Liver (tissue), 9 donors: ENCODE measurements around the gene MYCBPAP. TPM values are rescaled to one million over a fixed set of nuclear protein-coding genes. Genes with fewer than 3 reads are reported as not detected.

Source experiments
- DNase-seq: peaks from one replicate; pipeline ENCODE4 v3.0.0-alpha.2; 2017; ENCODE audit warnings: low spot score
- H3K27ac ChIP-seq, 2 donors: one replicate each; pipeline ENCODE4 v1.7.0; 2013; ENCODE audit warnings: inconsistent platforms in 2 of 2, low read length in 2 of 2, control low read depth in 1 of 2, low read depth in 1 of 2, mild to moderate bottlenecking in 1 of 2
- H3K27me3 ChIP-seq, 4 donors: one replicate each; pipeline versions ENCODE4 v1.6.1 to v1.7.0; 2013; ENCODE audit warnings: low read length in 3 of 4, inconsistent platforms in 1 of 4, mild to moderate bottlenecking in 1 of 4, moderate library complexity in 1 of 4; ENCODE audit not compliant: control insufficient read depth in 4 of 4, insufficient read depth in 4 of 4
- H3K36me3 ChIP-seq, 4 donors: one replicate each; pipeline versions ENCODE4 v1.6.1 to v1.7.0; 2013; ENCODE audit warnings: low read length in 3 of 4, mild to moderate bottlenecking in 3 of 4, low read depth in 1 of 4, moderate library complexity in 1 of 4; ENCODE audit not compliant: control insufficient read depth in 4 of 4, insufficient read depth in 3 of 4
- H3K4me1 ChIP-seq, 4 donors: one replicate each; pipeline versions ENCODE4 v1.6.1 to v1.7.0; 2013; ENCODE audit warnings: low read length in 3 of 4, mild to moderate bottlenecking in 3 of 4, moderate library complexity in 1 of 4; ENCODE audit not compliant: control insufficient read depth in 4 of 4, insufficient read depth in 4 of 4
- H3K4me3 ChIP-seq, 3 donors: one replicate each; pipeline versions ENCODE4 v1.6.1 to v1.7.0; 2013; ENCODE audit warnings: low read length in 3 of 3, control low read depth in 1 of 3, low read depth in 1 of 3, mild to moderate bottlenecking in 1 of 3
- H3K9ac ChIP-seq, 2 donors: one replicate each; pipeline ENCODE4 v1.7.0; 2013; ENCODE audit warnings: low read length in 2 of 2, mild to moderate bottlenecking in 2 of 2, moderate library complexity in 2 of 2, control low read depth in 1 of 2, low read depth in 1 of 2
- H3K9me3 ChIP-seq, 4 donors: one replicate each; pipeline versions ENCODE4 v1.6.1 to v1.7.0; 2013; ENCODE audit warnings: low read length in 3 of 4; ENCODE audit not compliant: control insufficient read depth in 4 of 4
- EGR1 ChIP-seq, 2 donors: IDR thresholded peaks; 2 replicates each; pipeline ENCODE4 v1.6.1; 2016 to 2018; ENCODE audit warnings: antibody characterized with exemption in 2 of 2, low read depth in 2 of 2
- GABPA ChIP-seq, 2 donors: IDR thresholded peaks in 1 of 2; conservative IDR thresholded peaks in 1 of 2; 2 replicates each; pipeline ENCODE4 v1.6.1; 2016; ENCODE audit warnings: antibody characterized with exemption in 2 of 2, mild to moderate bottlenecking in 1 of 2, moderate library complexity in 1 of 2
- HNF4G ChIP-seq: IDR thresholded peaks from 2 replicates; pipeline ENCODE4 v1.6.1; 2016; ENCODE audit warnings: antibody characterized with exemption
- JUND ChIP-seq, 2 donors: IDR thresholded peaks; 2 replicates each; pipeline ENCODE4 v1.6.1; 2016; ENCODE audit warnings: antibody characterized with exemption in 2 of 2
- RAD21 ChIP-seq, 2 donors: IDR thresholded peaks; 2 replicates each; pipeline ENCODE4 v1.6.1; 2016; ENCODE audit warnings: antibody characterized with exemption in 2 of 2, mild to moderate bottlenecking in 2 of 2
- RXRA ChIP-seq, 2 donors: IDR thresholded peaks; 2 replicates each; pipeline ENCODE4 v1.6.1; 2017 to 2018; ENCODE audit warnings: antibody characterized with exemption in 2 of 2, mild to moderate bottlenecking in 1 of 2
- SP1 ChIP-seq: IDR thresholded peaks from 2 replicates; pipeline ENCODE4 v1.6.1; 2018; ENCODE audit warnings: antibody characterized with exemption, mild to moderate bottlenecking
- TAF1 ChIP-seq: conservative IDR thresholded peaks from 2 replicates; pipeline ENCODE4 v1.6.1; 2016; ENCODE audit warnings: antibody characterized with exemption, mild to moderate bottlenecking
- YY1 ChIP-seq: IDR thresholded peaks from 2 replicates; pipeline ENCODE4 v1.6.1; 2016; ENCODE audit warnings: antibody characterized with exemption, mild to moderate bottlenecking
- WGBS: extraction: QIAGEN DNeasy Blood & Tissue Kit; methylation state at CpG from one replicate; pipeline ENCODE4 v1.1.7; 2013; 5-methylcytosine and 5-hydroxymethylcytosine counted together
- polyA plus RNA-seq, 2 donors: library from polyadenylated mRNA; stranded (reverse) in 1 of 2; unstranded in 1 of 2; fragments of 200-250 nt in 1 of 2; fragments of >200 nt in 1 of 2; fragmentation: Nextera tagmentation in 1 of 2; extraction: Ambion mirVana in 1 of 2; gene quantifications; one replicate each; pipeline versions ENCODE4 v1.2.1 to v1.2.3, GENCODE V29; 2013 to 2015
- total RNA-seq, 2 donors: library from RNA; depleted of rRNA; stranded (reverse); fragments of >200 nt; gene quantifications; one replicate each; pipeline ENCODE4 v1.2.3, GENCODE V29; 2014
- TF ChIP-seq, protein P1 (sequence below): IDR thresholded peaks from 2 replicates; pipeline ENCODE4 v1.6.1; 2016; ENCODE audit warnings: antibody characterized with exemption, mild to moderate bottlenecking
- TF ChIP-seq, protein P2 (sequence below): IDR thresholded peaks from 2 replicates; pipeline ENCODE4 v1.6.1; 2016; ENCODE audit warnings: antibody characterized with exemption
- TF ChIP-seq, protein P3 (sequence below): IDR thresholded peaks from 2 replicates; pipeline ENCODE4 v1.6.1; 2016; ENCODE audit warnings: antibody characterized with exemption
- donor health status: healthy.
- donor health status: healthy.
- donor health status: healthy.
- donor health status: healthy.
- donor health status: healthy.

MYCBPAP gene
- total and polyA plus RNA-seq, 4 donors: 0.23 to 0.25 TPM; not detected in 2

DNA sequence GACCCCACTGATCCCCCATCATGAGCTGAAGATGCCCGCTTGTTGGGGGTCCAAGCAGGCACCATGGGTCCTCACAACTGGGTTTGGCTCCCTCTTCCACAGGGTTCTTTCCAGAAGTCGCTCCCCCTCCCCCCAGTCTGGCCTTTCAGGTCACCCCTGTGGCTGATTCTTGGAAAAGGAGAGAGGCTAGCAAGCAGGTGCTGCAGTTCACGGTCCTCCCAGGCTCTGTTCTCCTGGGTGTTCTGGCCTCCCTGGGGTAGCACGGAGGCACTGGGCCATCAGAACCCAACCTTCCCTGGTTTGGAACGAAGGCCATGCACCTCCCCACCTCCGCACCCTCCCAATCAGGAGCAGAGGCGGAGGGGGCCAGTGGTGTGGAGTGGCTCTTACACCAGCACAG lies 71.2 kb downstream of the MYCBPAP start (continued):
- TF ChIP-seq, protein P1, sequence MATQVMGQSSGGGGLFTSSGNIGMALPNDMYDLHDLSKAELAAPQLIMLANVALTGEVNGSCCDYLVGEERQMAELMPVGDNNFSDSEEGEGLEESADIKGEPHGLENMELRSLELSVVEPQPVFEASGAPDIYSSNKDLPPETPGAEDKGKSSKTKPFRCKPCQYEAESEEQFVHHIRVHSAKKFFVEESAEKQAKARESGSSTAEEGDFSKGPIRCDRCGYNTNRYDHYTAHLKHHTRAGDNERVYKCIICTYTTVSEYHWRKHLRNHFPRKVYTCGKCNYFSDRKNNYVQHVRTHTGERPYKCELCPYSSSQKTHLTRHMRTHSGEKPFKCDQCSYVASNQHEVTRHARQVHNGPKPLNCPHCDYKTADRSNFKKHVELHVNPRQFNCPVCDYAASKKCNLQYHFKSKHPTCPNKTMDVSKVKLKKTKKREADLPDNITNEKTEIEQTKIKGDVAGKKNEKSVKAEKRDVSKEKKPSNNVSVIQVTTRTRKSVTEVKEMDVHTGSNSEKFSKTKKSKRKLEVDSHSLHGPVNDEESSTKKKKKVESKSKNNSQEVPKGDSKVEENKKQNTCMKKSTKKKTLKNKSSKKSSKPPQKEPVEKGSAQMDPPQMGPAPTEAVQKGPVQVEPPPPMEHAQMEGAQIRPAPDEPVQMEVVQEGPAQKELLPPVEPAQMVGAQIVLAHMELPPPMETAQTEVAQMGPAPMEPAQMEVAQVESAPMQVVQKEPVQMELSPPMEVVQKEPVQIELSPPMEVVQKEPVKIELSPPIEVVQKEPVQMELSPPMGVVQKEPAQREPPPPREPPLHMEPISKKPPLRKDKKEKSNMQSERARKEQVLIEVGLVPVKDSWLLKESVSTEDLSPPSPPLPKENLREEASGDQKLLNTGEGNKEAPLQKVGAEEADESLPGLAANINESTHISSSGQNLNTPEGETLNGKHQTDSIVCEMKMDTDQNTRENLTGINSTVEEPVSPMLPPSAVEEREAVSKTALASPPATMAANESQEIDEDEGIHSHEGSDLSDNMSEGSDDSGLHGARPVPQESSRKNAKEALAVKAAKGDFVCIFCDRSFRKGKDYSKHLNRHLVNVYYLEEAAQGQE: no peak
- TF ChIP-seq EGR1 (IDR thresholded peaks at IDR 0.05; ENCODE audit: low read depth in 2 of 2): no peak

DNA sequence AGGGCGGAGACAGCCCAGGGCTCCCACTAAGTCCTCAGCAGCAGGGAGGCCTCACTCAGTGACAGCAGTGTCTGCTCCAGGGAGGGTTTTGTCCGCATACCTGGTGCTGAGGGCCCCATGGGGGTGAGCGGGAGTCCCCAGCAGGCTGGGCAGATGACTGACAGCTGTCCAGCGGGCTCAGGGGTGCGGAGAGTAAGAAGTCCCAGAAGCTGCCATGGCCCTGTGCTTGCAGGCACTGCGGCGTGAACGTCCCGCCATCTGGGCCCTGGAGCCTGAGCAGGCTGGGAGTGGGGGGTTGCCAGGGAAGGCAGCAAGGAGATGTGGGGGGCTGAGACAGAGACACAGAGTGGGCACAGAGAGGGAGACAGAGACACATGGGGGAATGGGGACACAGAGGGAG lies 72.4 kb downstream of the MYCBPAP start:
- H3K4me1 ChIP-seq: no peaks in the 10 kb centered on the region
- no peaks in the 10 kb centered on the region for H3K27me3 ChIP-seq
- no peaks in the 10 kb centered on the region for H3K36me3 ChIP-seq
- no peaks in the 10 kb centered on the region for H3K9me3 ChIP-seq
- DNase-seq: no peak
- H3K4me3 ChIP-seq: no peak overlapping the region
- no peak for TF ChIP-seq HNF4G
- TF ChIP-seq, protein P2, sequence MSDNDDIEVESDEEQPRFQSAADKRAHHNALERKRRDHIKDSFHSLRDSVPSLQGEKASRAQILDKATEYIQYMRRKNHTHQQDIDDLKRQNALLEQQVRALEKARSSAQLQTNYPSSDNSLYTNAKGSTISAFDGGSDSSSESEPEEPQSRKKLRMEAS: no peak
- no peak for TF ChIP-seq TAF1
- TF ChIP-seq GABPA (IDR thresholded peaks at IDR 0.05 in 1 of 2, conservative IDR thresholded peaks at IDR 0.05 in 1 of 2): no peak
- TF ChIP-seq, protein P1: no peak
- TF ChIP-seq JUND (IDR thresholded peaks at IDR 0.05): no peak
- TF ChIP-seq RAD21 (IDR thresholded peaks at IDR 0.05): no peak
- no peak for TF ChIP-seq RXRA (IDR thresholded peaks at IDR 0.05)
- TF ChIP-seq, protein P3, sequence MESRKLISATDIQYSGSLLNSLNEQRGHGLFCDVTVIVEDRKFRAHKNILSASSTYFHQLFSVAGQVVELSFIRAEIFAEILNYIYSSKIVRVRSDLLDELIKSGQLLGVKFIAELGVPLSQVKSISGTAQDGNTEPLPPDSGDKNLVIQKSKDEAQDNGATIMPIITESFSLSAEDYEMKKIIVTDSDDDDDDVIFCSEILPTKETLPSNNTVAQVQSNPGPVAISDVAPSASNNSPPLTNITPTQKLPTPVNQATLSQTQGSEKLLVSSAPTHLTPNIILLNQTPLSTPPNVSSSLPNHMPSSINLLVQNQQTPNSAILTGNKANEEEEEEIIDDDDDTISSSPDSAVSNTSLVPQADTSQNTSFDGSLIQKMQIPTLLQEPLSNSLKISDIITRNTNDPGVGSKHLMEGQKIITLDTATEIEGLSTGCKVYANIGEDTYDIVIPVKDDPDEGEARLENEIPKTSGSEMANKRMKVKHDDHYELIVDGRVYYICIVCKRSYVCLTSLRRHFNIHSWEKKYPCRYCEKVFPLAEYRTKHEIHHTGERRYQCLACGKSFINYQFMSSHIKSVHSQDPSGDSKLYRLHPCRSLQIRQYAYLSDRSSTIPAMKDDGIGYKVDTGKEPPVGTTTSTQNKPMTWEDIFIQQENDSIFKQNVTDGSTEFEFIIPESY: no peak
- TF ChIP-seq SP1: no peak
- no peak for TF ChIP-seq YY1
- H3K9ac ChIP-seq: no peak overlapping the region
- H3K27ac ChIP-seq: no peak overlapping the region
- 97% methylated on average over 9 of the region's 9 CpGs for WGBS

Other genes with a start within 250 kb of the MYCBPAP start
- 1 to 10 TPM in 1 of 2 donors, under 1 TPM in 1; 0.05 to 2.8 TPM for gene TMEM92, start 234.0 kb upstream of the MYCBPAP start, total RNA-seq
- gene TMEM92, start 234.0 kb upstream of the MYCBPAP start, polyA plus RNA-seq: 10 to 100 TPM in 1 of 2 donors, 1 to 10 TPM in 1; 5.3 to 17.9 TPM
- gene XYLT2, start 162.3 kb upstream of the MYCBPAP start, total RNA-seq: 10 to 100 TPM; 10.7 to 11.3 TPM
- 1 to 10 TPM; 5.3 to 5.7 TPM for gene XYLT2, start 162.3 kb upstream of the MYCBPAP start, polyA plus RNA-seq
- 10 to 100 TPM; 25.9 to 36.9 TPM for gene MRPL27, start 135.3 kb upstream of the MYCBPAP start, total RNA-seq
- gene MRPL27, start 135.3 kb upstream of the MYCBPAP start, polyA plus RNA-seq: 10 to 100 TPM; 70.2 to 87.1 TPM
- gene EME1, start 135.2 kb upstream of the MYCBPAP start, total RNA-seq: 1 to 10 TPM in 1 of 2 donors, under 1 TPM in 1; 0.08 to 3.4 TPM
- gene EME1, start 135.2 kb upstream of the MYCBPAP start, polyA plus RNA-seq: under 1 TPM; 0.26 to 0.43 TPM
- gene LRRC59, start 110.9 kb upstream of the MYCBPAP start, total RNA-seq: 100 to 1,000 TPM in 1 of 2 donors, 10 to 100 TPM in 1; 58.2 to 136 TPM
- gene LRRC59, start 110.9 kb upstream of the MYCBPAP start, polyA plus RNA-seq: 10 to 100 TPM; 21.4 to 93.1 TPM
- 10 to 100 TPM; 18.9 to 34.3 TPM for gene ACSF2, start 82.2 kb upstream of the MYCBPAP start, total RNA-seq
- gene ACSF2, start 82.2 kb upstream of the MYCBPAP start, polyA plus RNA-seq: 10 to 100 TPM; 20.0 to 22.2 TPM
- 1 to 10 TPM in 1 of 2 donors, under 1 TPM in 1; 0.51 to 1.8 TPM for gene CHAD, start 39.6 kb upstream of the MYCBPAP start, total RNA-seq
- 1 to 10 TPM; 2.7 to 3.3 TPM for gene CHAD, start 39.6 kb upstream of the MYCBPAP start, polyA plus RNA-seq
- 10 to 100 TPM; 10.8 to 22.7 TPM for gene RSAD1, start 29.6 kb upstream of the MYCBPAP start, total RNA-seq
- 10 to 100 TPM; 18.2 to 18.9 TPM for gene RSAD1, start 29.6 kb upstream of the MYCBPAP start, polyA plus RNA-seq
- gene EPN3, start 24.3 kb downstream of the MYCBPAP start, total RNA-seq: under 1 TPM; 0.33 to 0.51 TPM
- gene EPN3, start 24.3 kb downstream of the MYCBPAP start, polyA plus RNA-seq: under 1 TPM in 1 of 2 donors, not detected in 1; 0.06 TPM
- 10 to 100 TPM; 15.6 to 16.4 TPM for gene SPATA20, start 38.7 kb downstream of the MYCBPAP start, total RNA-seq
- 10 to 100 TPM; 22.7 to 42.4 TPM for gene SPATA20, start 38.7 kb downstream of the MYCBPAP start, polyA plus RNA-seq
- under 1 TPM; under 0.01 to 0.14 TPM for gene CACNA1G, start 52.3 kb downstream of the MYCBPAP start, total RNA-seq
- under 1 TPM in 1 of 2 donors, not detected in 1; 0.01 TPM for gene CACNA1G, start 52.3 kb downstream of the MYCBPAP start, polyA plus RNA-seq
- gene ABCC3, start 126.4 kb downstream of the MYCBPAP start, total RNA-seq: 100 to 1,000 TPM in 1 of 2 donors, 10 to 100 TPM in 1; 10.5 to 197 TPM
- 10 to 100 TPM; 66.7 to 94.3 TPM for gene ABCC3, start 126.4 kb downstream of the MYCBPAP start, polyA plus RNA-seq
- 10 to 100 TPM; 10.1 to 15.1 TPM for gene ANKRD40, start 199.5 kb downstream of the MYCBPAP start, total RNA-seq
- gene ANKRD40, start 199.5 kb downstream of the MYCBPAP start, polyA plus RNA-seq: 1 to 10 TPM; 6.2 to 9.3 TPM
- gene LUC7L3, start 211.2 kb downstream of the MYCBPAP start, total RNA-seq: 10 to 100 TPM; 26.0 to 26.5 TPM
- 100 to 1,000 TPM in 1 of 2 donors, 10 to 100 TPM in 1; 15.5 to 126 TPM for gene LUC7L3, start 211.2 kb downstream of the MYCBPAP start, polyA plus RNA-seq